WTC11 (cell line): ENCODE data around the gene CD79A. TPM values are rescaled to one million over a fixed set of nuclear protein-coding genes. Genes with fewer than 3 reads are reported as not detected.

Experiments
- ATAC-seq: fragments of 200-7000 bp; cut with Tn5 transposase; 2 replicates; pipeline ENCODE4 v1.10.0; 2021; ENCODE audit warnings: mild to moderate bottlenecking, moderate library complexity
- CTCF ChIA-PET: fragments of 300-600 bp; sonication (Branson Sonifier 250); formaldehyde crosslinking; loops from one replicate; lab custom pipeline; 2021; ENCODE audit warnings: antibody characterized with exemption; lab: Charles Lee
- POLR2A ChIA-PET: fragments of 350-600 bp; sonication (Branson Sonifier 250); formaldehyde crosslinking; loops from one replicate; lab custom pipeline; 2021; ENCODE audit warnings: antibody characterized with exemption; lab: Charles Lee
- DNase-seq: peaks from one replicate; pipeline ENCODE4 v3.0.0; 2021; ENCODE audit warnings: low spot score
- H3K27ac Mint-ChIP-seq: 2 replicates; pipeline ENCODE4 v1.8.0; 2021; ENCODE audit warnings: mixed read lengths
- H3K27me3 Mint-ChIP-seq: 2 replicates; pipeline ENCODE4 v1.8.0; 2021; ENCODE audit warnings: low read depth, mild to moderate bottlenecking, moderate library complexity, mixed read lengths
- H3K36me3 Mint-ChIP-seq: 2 replicates; pipeline ENCODE4 v1.8.0; 2021; ENCODE audit warnings: mixed read lengths
- H3K4me1 Mint-ChIP-seq: 2 replicates; pipeline ENCODE4 v1.8.0; 2022; ENCODE audit warnings: mixed read lengths
- H3K4me3 Mint-ChIP-seq: 2 replicates; pipeline ENCODE4 v1.8.0; 2021; ENCODE audit warnings: mild to moderate bottlenecking, moderate library complexity, mixed read lengths
- H3K9me3 Mint-ChIP-seq: 2 replicates; pipeline ENCODE4 v1.8.0; 2021; ENCODE audit warnings: mixed read lengths
- ATF1 ChIP-seq: sonication (generic); formaldehyde crosslinking; IDR thresholded peaks from 2 replicates; pipeline ENCODE4 v1.8.1; 2023; ENCODE audit warnings: mild to moderate bottlenecking, moderate library complexity, missing genetic modification reagents
- CREB1 ChIP-seq: sonication (generic); formaldehyde crosslinking; IDR thresholded peaks from 2 replicates; pipeline ENCODE4 v1.8.0; 2023; ENCODE audit warnings: mild to moderate bottlenecking, missing genetic modification reagents
- ELF4 ChIP-seq: sonication (generic); formaldehyde crosslinking; IDR thresholded peaks from 2 replicates; pipeline ENCODE4 v1.8.1; 2022; ENCODE audit warnings: low read depth, mild to moderate bottlenecking, moderate library complexity, missing genetic modification reagents
- GTF2I ChIP-seq: fragments of 250-450 bp; sonication (Bioruptor Pico); conservative IDR thresholded peaks from 2 replicates; pipeline ENCODE4 v1.4.0; 2021; ENCODE audit warnings: mild to moderate bottlenecking
- NFATC4 ChIP-seq: fragments of 250-450 bp; sonication (Bioruptor Pico); IDR thresholded peaks from 2 replicates; pipeline ENCODE4 v1.9.0; 2021; ENCODE audit warnings: mild to moderate bottlenecking
- OVOL2 ChIP-seq: fragments of 250-450 bp; sonication (Bioruptor Pico); IDR thresholded peaks from 2 replicates; pipeline ENCODE4 v1.9.0; 2021; ENCODE audit warnings: mild to moderate bottlenecking, borderline replicate concordance
- SOX15 ChIP-seq: fragments of 250-450 bp; sonication (Bioruptor Pico); IDR thresholded peaks from 2 replicates; pipeline ENCODE4 v1.9.0; 2021; ENCODE audit warnings: mild to moderate bottlenecking
- TCF7 ChIP-seq: sonication (generic); formaldehyde crosslinking; IDR thresholded peaks from 2 replicates; pipeline ENCODE4 v1.8.0; 2022; ENCODE audit warnings: mild to moderate bottlenecking, low read depth, missing genetic modification reagents, moderate library complexity
- ZNF121 ChIP-seq: sonication (generic); formaldehyde crosslinking; IDR thresholded peaks from 2 replicates; pipeline ENCODE4 v1.8.0; 2023; ENCODE audit warnings: missing genetic modification reagents
- ZNF138 ChIP-seq: sonication (generic); formaldehyde crosslinking; conservative IDR thresholded peaks from 2 replicates; pipeline ENCODE4 v1.8.1; 2022; ENCODE audit warnings: mild to moderate bottlenecking, moderate library complexity, missing genetic modification reagents
- ZNF671 ChIP-seq: fragments of 250-450 bp; sonication (Bioruptor Pico); IDR thresholded peaks from 2 replicates; pipeline ENCODE4 v1.8.0; 2021; ENCODE audit warnings: mild to moderate bottlenecking
- total RNA-seq: library from RNA; stranded (reverse); gene quantifications from 3 replicates; pipeline ENCODE4 v1.2.3, GENCODE V29; 2021
- TF ChIP-seq, protein P1 (sequence below): sonication (generic); formaldehyde crosslinking; conservative IDR thresholded peaks from 2 replicates; pipeline ENCODE4 v1.8.1; 2023; ENCODE audit warnings: mild to moderate bottlenecking, low read depth, missing genetic modification reagents, moderate library complexity
- TF ChIP-seq, protein P2 (sequence below): sonication (generic); formaldehyde crosslinking; IDR thresholded peaks from 2 replicates; pipeline ENCODE4 v1.8.1; 2023; ENCODE audit warnings: mild to moderate bottlenecking, missing genetic modification reagents
- TF ChIP-seq, protein P3 (sequence below): sonication (generic); formaldehyde crosslinking; IDR thresholded peaks from 2 replicates; pipeline ENCODE4 v1.8.1; 2023; ENCODE audit warnings: mild to moderate bottlenecking, missing genetic modification reagents, moderate library complexity
- TF ChIP-seq, protein P4 (sequence below): fragments of 200-600 bp; IDR thresholded peaks from 2 replicates; pipeline ENCODE4 v1.8.0; 2022; ENCODE audit warnings: antibody characterized with exemption
- TF ChIP-seq, protein P5 (sequence below): sonication (generic); formaldehyde crosslinking; IDR thresholded peaks from 2 replicates; pipeline ENCODE4 v1.8.1; 2022; ENCODE audit warnings: mild to moderate bottlenecking, moderate library complexity, missing genetic modification reagents
- TF ChIP-seq, protein P6 (sequence below): sonication (generic); formaldehyde crosslinking; IDR thresholded peaks from 2 replicates; pipeline ENCODE4 v1.8.0; 2022; ENCODE audit warnings: mild to moderate bottlenecking, missing genetic modification reagents
- TF ChIP-seq, protein P7 (sequence below): sonication (generic); formaldehyde crosslinking; IDR thresholded peaks from 2 replicates; pipeline ENCODE4 v1.8.0; 2022; ENCODE audit warnings: missing genetic modification reagents

Gene CD79A
- total RNA-seq, 1 experiment from 2014 or later: 0.42 TPM

DNA sequence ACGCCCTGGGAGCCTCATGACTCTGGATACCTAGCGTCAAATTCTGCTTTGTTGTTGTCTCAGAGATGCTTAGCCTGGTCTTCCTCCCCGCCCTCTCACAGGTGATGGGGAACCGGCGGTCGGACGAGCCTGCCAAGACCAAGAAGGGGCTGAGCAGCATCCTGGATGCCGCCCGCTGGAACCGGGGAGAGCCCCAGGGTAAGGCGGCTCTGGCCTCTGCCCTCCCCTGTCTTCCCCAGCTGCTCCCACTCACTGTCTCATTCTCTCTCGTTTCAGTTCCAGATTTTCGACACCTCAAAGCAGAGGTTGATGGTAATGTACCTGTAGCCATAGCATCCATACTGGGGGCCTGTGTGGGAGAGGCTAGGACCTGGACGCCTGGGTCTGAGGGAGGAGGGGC is 17.3 kb downstream of the CD79A start:
- Mint-ChIP-seq H3K27ac (no peak overlapping the region), H3K4me1 (peaks cover 3% of the 10 kb centered on the region), H3K27me3 (no peaks in the 10 kb centered on the region), H3K36me3 (peaks cover 16% of the 10 kb centered on the region), H3K4me3 (no peak overlapping the region), H3K9me3 (no peaks in the 10 kb centered on the region)
- ChIA-PET CTCF (no interaction called here), POLR2A (no interaction called here)
- ATAC-seq: no peak
- no peak for DNase-seq
- TF ChIP-seq SOX15 (no peak), ATF1 (CRISPR knock-in tag) (no peak), OVOL2 (CRISPR knock-in tag) (no peak), ZNF671 (CRISPR knock-in tag) (no peak), NFATC4 (CRISPR knock-in tag) (no peak), CREB1 (CRISPR knock-in tag) (no peak), TCF7 (CRISPR knock-in tag) (no peak), ZNF138 (CRISPR knock-in tag) (no peak)
- TF ChIP-seq, protein P1, sequence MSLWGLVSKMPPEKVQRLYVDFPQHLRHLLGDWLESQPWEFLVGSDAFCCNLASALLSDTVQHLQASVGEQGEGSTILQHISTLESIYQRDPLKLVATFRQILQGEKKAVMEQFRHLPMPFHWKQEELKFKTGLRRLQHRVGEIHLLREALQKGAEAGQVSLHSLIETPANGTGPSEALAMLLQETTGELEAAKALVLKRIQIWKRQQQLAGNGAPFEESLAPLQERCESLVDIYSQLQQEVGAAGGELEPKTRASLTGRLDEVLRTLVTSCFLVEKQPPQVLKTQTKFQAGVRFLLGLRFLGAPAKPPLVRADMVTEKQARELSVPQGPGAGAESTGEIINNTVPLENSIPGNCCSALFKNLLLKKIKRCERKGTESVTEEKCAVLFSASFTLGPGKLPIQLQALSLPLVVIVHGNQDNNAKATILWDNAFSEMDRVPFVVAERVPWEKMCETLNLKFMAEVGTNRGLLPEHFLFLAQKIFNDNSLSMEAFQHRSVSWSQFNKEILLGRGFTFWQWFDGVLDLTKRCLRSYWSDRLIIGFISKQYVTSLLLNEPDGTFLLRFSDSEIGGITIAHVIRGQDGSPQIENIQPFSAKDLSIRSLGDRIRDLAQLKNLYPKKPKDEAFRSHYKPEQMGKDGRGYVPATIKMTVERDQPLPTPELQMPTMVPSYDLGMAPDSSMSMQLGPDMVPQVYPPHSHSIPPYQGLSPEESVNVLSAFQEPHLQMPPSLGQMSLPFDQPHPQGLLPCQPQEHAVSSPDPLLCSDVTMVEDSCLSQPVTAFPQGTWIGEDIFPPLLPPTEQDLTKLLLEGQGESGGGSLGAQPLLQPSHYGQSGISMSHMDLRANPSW (CRISPR knock-in tag): no peak
- TF ChIP-seq, protein P2, sequence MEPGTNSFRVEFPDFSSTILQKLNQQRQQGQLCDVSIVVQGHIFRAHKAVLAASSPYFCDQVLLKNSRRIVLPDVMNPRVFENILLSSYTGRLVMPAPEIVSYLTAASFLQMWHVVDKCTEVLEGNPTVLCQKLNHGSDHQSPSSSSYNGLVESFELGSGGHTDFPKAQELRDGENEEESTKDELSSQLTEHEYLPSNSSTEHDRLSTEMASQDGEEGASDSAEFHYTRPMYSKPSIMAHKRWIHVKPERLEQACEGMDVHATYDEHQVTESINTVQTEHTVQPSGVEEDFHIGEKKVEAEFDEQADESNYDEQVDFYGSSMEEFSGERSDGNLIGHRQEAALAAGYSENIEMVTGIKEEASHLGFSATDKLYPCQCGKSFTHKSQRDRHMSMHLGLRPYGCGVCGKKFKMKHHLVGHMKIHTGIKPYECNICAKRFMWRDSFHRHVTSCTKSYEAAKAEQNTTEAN (CRISPR knock-in tag): no peak
- TF ChIP-seq, protein P3, sequence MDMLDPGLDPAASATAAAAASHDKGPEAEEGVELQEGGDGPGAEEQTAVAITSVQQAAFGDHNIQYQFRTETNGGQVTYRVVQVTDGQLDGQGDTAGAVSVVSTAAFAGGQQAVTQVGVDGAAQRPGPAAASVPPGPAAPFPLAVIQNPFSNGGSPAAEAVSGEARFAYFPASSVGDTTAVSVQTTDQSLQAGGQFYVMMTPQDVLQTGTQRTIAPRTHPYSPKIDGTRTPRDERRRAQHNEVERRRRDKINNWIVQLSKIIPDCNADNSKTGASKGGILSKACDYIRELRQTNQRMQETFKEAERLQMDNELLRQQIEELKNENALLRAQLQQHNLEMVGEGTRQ: no peak
- TF ChIP-seq, protein P4, sequence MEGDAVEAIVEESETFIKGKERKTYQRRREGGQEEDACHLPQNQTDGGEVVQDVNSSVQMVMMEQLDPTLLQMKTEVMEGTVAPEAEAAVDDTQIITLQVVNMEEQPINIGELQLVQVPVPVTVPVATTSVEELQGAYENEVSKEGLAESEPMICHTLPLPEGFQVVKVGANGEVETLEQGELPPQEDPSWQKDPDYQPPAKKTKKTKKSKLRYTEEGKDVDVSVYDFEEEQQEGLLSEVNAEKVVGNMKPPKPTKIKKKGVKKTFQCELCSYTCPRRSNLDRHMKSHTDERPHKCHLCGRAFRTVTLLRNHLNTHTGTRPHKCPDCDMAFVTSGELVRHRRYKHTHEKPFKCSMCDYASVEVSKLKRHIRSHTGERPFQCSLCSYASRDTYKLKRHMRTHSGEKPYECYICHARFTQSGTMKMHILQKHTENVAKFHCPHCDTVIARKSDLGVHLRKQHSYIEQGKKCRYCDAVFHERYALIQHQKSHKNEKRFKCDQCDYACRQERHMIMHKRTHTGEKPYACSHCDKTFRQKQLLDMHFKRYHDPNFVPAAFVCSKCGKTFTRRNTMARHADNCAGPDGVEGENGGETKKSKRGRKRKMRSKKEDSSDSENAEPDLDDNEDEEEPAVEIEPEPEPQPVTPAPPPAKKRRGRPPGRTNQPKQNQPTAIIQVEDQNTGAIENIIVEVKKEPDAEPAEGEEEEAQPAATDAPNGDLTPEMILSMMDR: no peak
- TF ChIP-seq, protein P5, sequence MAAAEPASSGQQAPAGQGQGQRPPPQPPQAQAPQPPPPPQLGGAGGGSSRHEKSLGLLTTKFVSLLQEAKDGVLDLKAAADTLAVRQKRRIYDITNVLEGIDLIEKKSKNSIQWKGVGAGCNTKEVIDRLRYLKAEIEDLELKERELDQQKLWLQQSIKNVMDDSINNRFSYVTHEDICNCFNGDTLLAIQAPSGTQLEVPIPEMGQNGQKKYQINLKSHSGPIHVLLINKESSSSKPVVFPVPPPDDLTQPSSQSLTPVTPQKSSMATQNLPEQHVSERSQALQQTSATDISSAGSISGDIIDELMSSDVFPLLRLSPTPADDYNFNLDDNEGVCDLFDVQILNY (CRISPR knock-in tag): no peak

DNA sequence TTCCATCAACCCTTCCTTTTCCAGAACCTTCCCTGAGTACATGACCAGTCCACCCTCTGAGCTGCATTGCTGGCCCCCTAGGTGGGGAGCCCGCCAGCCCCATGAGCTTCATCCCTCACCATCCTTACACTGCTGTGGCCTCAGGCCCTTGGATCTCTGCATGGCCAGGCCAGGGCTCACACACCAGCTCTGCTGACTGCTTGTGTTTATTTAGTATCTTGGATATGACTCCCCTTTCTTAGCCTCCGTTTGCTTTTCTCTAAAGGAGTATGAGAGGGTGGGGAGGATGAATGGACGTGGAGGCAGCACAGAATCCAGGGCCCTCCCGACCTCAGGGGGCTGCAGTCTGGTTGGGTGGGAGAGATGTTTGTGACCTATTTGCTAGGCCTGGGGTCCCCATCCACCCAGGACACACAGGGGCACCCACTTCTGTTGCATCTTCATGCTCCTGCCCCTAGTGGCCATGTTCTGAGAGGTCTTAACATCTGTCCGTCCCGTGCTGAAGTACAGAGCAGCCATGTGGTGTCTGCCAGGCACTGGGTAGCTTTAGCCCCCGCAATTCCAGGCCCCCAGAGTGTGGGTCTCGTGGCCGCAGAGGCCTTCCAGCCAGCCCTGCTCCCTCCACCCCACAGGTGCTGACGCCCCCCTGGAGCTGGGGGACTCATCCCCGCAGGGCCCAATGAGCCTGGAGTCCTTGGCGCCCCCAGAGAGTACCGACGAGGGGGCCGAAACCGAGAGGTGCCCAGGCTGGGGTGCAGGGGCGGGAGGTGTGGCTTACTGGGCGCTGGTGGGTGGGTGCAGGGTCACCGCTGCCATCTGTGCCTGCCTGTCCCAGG is 18.9 kb downstream of the CD79A start:
- CTCF ChIA-PET: interaction anchor here (1.0 to 1.6 kb wide), 6 partner anchors 8 to 34 kb away, joined by 3 to 7 read pairs (median 4); no protein-coding TSS in a partner anchor
- H3K27ac Mint-ChIP-seq: peak overlapping the region; percentile 19
- no peaks in the 10 kb centered on the region for H3K9me3 Mint-ChIP-seq
- no peaks in the 10 kb centered on the region for H3K27me3 Mint-ChIP-seq
- no peak for DNase-seq
- ATAC-seq: peak; percentile 69
- peaks cover 3% of the 10 kb centered on the region for H3K4me1 Mint-ChIP-seq
- POLR2A ChIA-PET: no interaction called here
- H3K4me3 Mint-ChIP-seq: no peak overlapping the region
- H3K36me3 Mint-ChIP-seq: peaks cover 16% of the 10 kb centered on the region
- TF ChIP-seq ELF4 (CRISPR knock-in tag) (no peak), TCF7 (CRISPR knock-in tag) (no peak), GTF2I (CRISPR knock-in tag) (no peak), ZNF121 (no peak), SOX15 (no peak)
- TF ChIP-seq, protein P6, sequence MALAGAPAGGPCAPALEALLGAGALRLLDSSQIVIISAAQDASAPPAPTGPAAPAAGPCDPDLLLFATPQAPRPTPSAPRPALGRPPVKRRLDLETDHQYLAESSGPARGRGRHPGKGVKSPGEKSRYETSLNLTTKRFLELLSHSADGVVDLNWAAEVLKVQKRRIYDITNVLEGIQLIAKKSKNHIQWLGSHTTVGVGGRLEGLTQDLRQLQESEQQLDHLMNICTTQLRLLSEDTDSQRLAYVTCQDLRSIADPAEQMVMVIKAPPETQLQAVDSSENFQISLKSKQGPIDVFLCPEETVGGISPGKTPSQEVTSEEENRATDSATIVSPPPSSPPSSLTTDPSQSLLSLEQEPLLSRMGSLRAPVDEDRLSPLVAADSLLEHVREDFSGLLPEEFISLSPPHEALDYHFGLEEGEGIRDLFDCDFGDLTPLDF: no peak
- TF ChIP-seq, protein P7, sequence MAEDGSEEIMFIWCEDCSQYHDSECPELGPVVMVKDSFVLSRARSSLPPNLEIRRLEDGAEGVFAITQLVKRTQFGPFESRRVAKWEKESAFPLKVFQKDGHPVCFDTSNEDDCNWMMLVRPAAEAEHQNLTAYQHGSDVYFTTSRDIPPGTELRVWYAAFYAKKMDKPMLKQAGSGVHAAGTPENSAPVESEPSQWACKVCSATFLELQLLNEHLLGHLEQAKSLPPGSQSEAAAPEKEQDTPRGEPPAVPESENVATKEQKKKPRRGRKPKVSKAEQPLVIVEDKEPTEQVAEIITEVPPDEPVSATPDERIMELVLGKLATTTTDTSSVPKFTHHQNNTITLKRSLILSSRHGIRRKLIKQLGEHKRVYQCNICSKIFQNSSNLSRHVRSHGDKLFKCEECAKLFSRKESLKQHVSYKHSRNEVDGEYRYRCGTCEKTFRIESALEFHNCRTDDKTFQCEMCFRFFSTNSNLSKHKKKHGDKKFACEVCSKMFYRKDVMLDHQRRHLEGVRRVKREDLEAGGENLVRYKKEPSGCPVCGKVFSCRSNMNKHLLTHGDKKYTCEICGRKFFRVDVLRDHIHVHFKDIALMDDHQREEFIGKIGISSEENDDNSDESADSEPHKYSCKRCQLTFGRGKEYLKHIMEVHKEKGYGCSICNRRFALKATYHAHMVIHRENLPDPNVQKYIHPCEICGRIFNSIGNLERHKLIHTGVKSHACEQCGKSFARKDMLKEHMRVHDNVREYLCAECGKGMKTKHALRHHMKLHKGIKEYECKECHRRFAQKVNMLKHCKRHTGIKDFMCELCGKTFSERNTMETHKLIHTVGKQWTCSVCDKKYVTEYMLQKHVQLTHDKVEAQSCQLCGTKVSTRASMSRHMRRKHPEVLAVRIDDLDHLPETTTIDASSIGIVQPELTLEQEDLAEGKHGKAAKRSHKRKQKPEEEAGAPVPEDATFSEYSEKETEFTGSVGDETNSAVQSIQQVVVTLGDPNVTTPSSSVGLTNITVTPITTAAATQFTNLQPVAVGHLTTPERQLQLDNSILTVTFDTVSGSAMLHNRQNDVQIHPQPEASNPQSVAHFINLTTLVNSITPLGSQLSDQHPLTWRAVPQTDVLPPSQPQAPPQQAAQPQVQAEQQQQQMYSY (CRISPR knock-in tag): no peak
- TF ChIP-seq, protein P5 (CRISPR knock-in tag): no peak
